H1 (cell line): ENCODE data around the gene POLR1H. TPM values are rescaled to one million over a fixed set of nuclear protein-coding genes. Genes with fewer than 3 reads are reported as not detected.

Source experiments
- CTCF ChIA-PET: fragments of 300-600 bp; sonication (Branson Sonifier 250); formaldehyde crosslinking; loops from one replicate; lab custom pipeline; 2021; ENCODE audit not compliant: partially characterized antibody; lab: Charles Lee
- POLR2A ChIA-PET: fragments of 300-600 bp; sonication (Branson Sonifier 250); formaldehyde crosslinking; loops from one replicate; lab custom pipeline; 2021; ENCODE audit warnings: inconsistent platforms; ENCODE audit not compliant: partially characterized antibody; lab: Charles Lee
- DNase-seq, 2 experiments: peaks; one replicate each; pipeline versions ENCODE4 v3.0.0 to v3.0.0-alpha.2; 2010 to 2022; ENCODE audit warnings: low spot score in 2 of 2, low read depth in 1 of 2, mixed read lengths in 1 of 2
- FAIRE-seq: peaks from 2 replicates; lab custom pipeline; 2011; peaks lifted over from hg19 to GRCh38; lab: Jason Lieb, UNC
- H2AFZ ChIP-seq: 2 replicates; pipeline ENCODE4 v1.8.1; 2012; ENCODE audit warnings: low read length, inconsistent platforms
- H2AK5ac ChIP-seq: 2 replicates; pipeline ENCODE4 v1.6.1; 2013; ENCODE audit warnings: low read depth, low read length
- H2BK120ac ChIP-seq: replicated peaks from 2 replicates; pipeline ENCODE3; 2013; ENCODE audit warnings: low read depth, low read length, inconsistent platforms
- H2BK12ac ChIP-seq: 2 replicates; pipeline ENCODE4 v1.6.1; 2013; ENCODE audit warnings: low read depth, low read length
- H2BK15ac ChIP-seq: 2 replicates; pipeline ENCODE4 v1.6.1; 2013; ENCODE audit warnings: low read length
- H2BK20ac ChIP-seq: 2 replicates; pipeline ENCODE4 v1.6.1; 2013; ENCODE audit warnings: low read length
- H2BK5ac ChIP-seq: 2 replicates; pipeline ENCODE4 v1.6.1; 2013; ENCODE audit warnings: low read depth, low read length
- H3K14ac ChIP-seq: 2 replicates; pipeline ENCODE4 v1.6.1; 2013; ENCODE audit warnings: inconsistent platforms; ENCODE audit not compliant: insufficient read length
- H3K18ac ChIP-seq: 2 replicates; pipeline ENCODE4 v1.6.1; 2013; ENCODE audit warnings: low read length; ENCODE audit errors: extremely low read depth
- H3K23ac ChIP-seq: 2 replicates; pipeline ENCODE4 v1.6.1; 2013; ENCODE audit warnings: inconsistent platforms; ENCODE audit not compliant: insufficient read length
- H3K23me2 ChIP-seq: 2 replicates; pipeline ENCODE4 v1.6.1; 2013; ENCODE audit warnings: low read depth, low read length
- H3K27ac ChIP-seq: 2 replicates; pipeline ENCODE4 v1.6.1; 2011; ENCODE audit warnings: low read depth, low read length, inconsistent platforms
- H3K27me3 ChIP-seq, 4 experiments: replicated peaks in 1 of 4; 1 replicate in 1 of 4; 2 replicates in 3 of 4; pipeline versions ENCODE4 v1.6.1 to v1.8.1; 2011 to 2013; ENCODE audit warnings: low read length in 3 of 4, mild to moderate bottlenecking in 3 of 4, inconsistent platforms in 2 of 4, mixed read lengths in 2 of 4, moderate library complexity in 1 of 4; ENCODE audit not compliant: control insufficient read depth in 3 of 4, insufficient read depth in 3 of 4; ENCODE audit errors: extremely low read depth in 1 of 4
- H3K36me3 ChIP-seq, 4 experiments: 2 replicates each; pipeline versions ENCODE4 v1.6.1 to v1.8.1; 2011 to 2013; ENCODE audit warnings: mild to moderate bottlenecking in 4 of 4, low read length in 3 of 4, moderate library complexity in 2 of 4, control low read depth in 1 of 4, inconsistent platforms in 1 of 4; ENCODE audit not compliant: insufficient read depth in 4 of 4, control insufficient read depth in 2 of 4
- H3K4ac ChIP-seq: replicated peaks from 2 replicates; pipeline ENCODE3; 2013; ENCODE audit warnings: low read length, low read depth, mixed read lengths, inconsistent platforms; ENCODE audit not compliant: insufficient read length
- H3K4me1 ChIP-seq, 4 experiments: replicated peaks in 1 of 4; 1 replicate in 1 of 4; 2 replicates in 3 of 4; pipeline versions ENCODE4 v1.6.1 to v1.8.1; 2011 to 2013; ENCODE audit warnings: low read length in 3 of 4, inconsistent platforms in 2 of 4, mixed read lengths in 1 of 4; ENCODE audit not compliant: insufficient read depth in 4 of 4, control insufficient read depth in 3 of 4
- H3K4me2 ChIP-seq, 2 experiments: 2 replicates each; pipeline versions ENCODE4 v1.6.1 to v1.8.1; 2011 to 2013; ENCODE audit warnings: low read depth in 2 of 2, low read length in 2 of 2, control low read depth in 1 of 2, inconsistent platforms in 1 of 2, mild to moderate bottlenecking in 1 of 2; ENCODE audit not compliant: insufficient read depth in 1 of 2
- H3K4me3 ChIP-seq, 4 experiments: fragments of 200-600, 300-600 bp in 1 of 4; sonication (generic), shearing (Covaris generic), sonication (Bioruptor Twin) in 1 of 4; 2 replicates each; pipeline versions ENCODE4 v1.5.1 to v1.8.1; 2011 to 2016; ENCODE audit warnings: low read length in 4 of 4, low read depth in 3 of 4, control low read depth in 2 of 4, inconsistent platforms in 2 of 4, mild to moderate bottlenecking in 2 of 4, mixed read lengths in 1 of 4, moderate library complexity in 1 of 4; ENCODE audit not compliant: insufficient read depth in 2 of 4; ENCODE audit errors: extremely low read depth in 1 of 4
- H3K56ac ChIP-seq: replicated peaks from 2 replicates; pipeline ENCODE3; 2013; ENCODE audit warnings: low read depth, mild to moderate bottlenecking, mixed read lengths, low read length, inconsistent platforms; ENCODE audit not compliant: insufficient read length
- H3K79me1 ChIP-seq: 2 replicates; pipeline ENCODE4 v1.6.1; 2013; ENCODE audit warnings: low read depth, low read length, control low read depth
- H3K79me2 ChIP-seq, 2 experiments: 2 replicates each; pipeline versions ENCODE4 v1.6.1 to v1.8.1; 2012 to 2013; ENCODE audit warnings: low read length in 2 of 2, mild to moderate bottlenecking in 2 of 2, inconsistent platforms in 1 of 2; ENCODE audit not compliant: insufficient read depth in 2 of 2, control insufficient read depth in 1 of 2
- H3K9ac ChIP-seq, 4 experiments: replicated peaks in 1 of 4; 1 replicate in 1 of 4; 2 replicates in 3 of 4; pipeline versions ENCODE4 v1.6.1 to v1.8.1; 2011 to 2013; ENCODE audit warnings: low read depth in 3 of 4, low read length in 3 of 4, control low read depth in 2 of 4, mild to moderate bottlenecking in 2 of 4, moderate library complexity in 2 of 4, inconsistent platforms in 1 of 4; ENCODE audit errors: extremely low read depth in 1 of 4
- H3K9me3 ChIP-seq, 2 experiments: 2 replicates each; pipeline versions ENCODE4 v1.6.1 to v1.8.1; 2012 to 2013; ENCODE audit warnings: mild to moderate bottlenecking in 2 of 2, moderate library complexity in 2 of 2, control low read depth in 1 of 2, inconsistent platforms in 1 of 2, low read depth in 1 of 2, low read length in 1 of 2, mixed read lengths in 1 of 2; ENCODE audit not compliant: insufficient read depth in 2 of 2
- H4K20me1 ChIP-seq, 2 experiments: replicated peaks in 1 of 2; 2 replicates each; pipeline versions ENCODE3 to v1.8.1; 2011 to 2013; ENCODE audit warnings: inconsistent platforms in 2 of 2, low read length in 2 of 2, mild to moderate bottlenecking in 1 of 2; ENCODE audit not compliant: insufficient read depth in 2 of 2, control insufficient read depth in 1 of 2
- H4K5ac ChIP-seq: 2 replicates; pipeline ENCODE4 v1.6.1; 2013; ENCODE audit warnings: low read length, low read depth, mixed read lengths, inconsistent platforms; ENCODE audit not compliant: insufficient read length
- H4K8ac ChIP-seq: 2 replicates; pipeline ENCODE4 v1.8.0; 2013; ENCODE audit warnings: mild to moderate bottlenecking, moderate library complexity, low read length, inconsistent platforms; ENCODE audit not compliant: insufficient read depth; ENCODE audit errors: extremely low read depth
- H4K91ac ChIP-seq: replicated peaks from 2 replicates; pipeline ENCODE3; 2013; ENCODE audit warnings: low read length, mixed read lengths, inconsistent platforms; ENCODE audit not compliant: insufficient read length
- JUND ChIP-seq: IDR thresholded peaks from 2 replicates; pipeline ENCODE4 v1.6.1; 2011; ENCODE audit warnings: mild to moderate bottlenecking, improper control_type of control experiment, low read length
- PHF8 ChIP-seq: fragments of 200-600 bp; sonication (generic); conservative IDR thresholded peaks from 2 replicates; pipeline ENCODE4 v1.7.1; 2012; ENCODE audit warnings: low read depth, mild to moderate bottlenecking, inconsistent platforms, low read length, moderate library complexity
- WGBS, 2 experiments: shearing (Covaris generic) in 1 of 2; methylation state at CpG; one replicate each; pipeline versions ENCODE4 v1.1.6 to v1.1.7; 2013 to 2015; ENCODE audit warnings: low lambda C conversion rate in 2 of 2, mixed read lengths in 2 of 2, inconsistent platforms in 1 of 2, low coverage in 1 of 2, missing lambda C conversion rate in 1 of 2; ENCODE audit not compliant: insufficient replicate concordance in 2 of 2, insufficient coverage in 1 of 2, insufficient read length in 1 of 2; ENCODE audit errors: extremely low coverage in 1 of 2, missing lambda C conversion rate in 1 of 2; 5-methylcytosine and 5-hydroxymethylcytosine counted together
- polyA plus RNA-seq, 7 experiments: library from polyadenylated mRNA; depleted of rRNA in 3 of 7; stranded (reverse) in 5 of 7; unstranded in 2 of 7; fragments of >200 nt in 5 of 7; fragments of 200-250 nt in 2 of 7; gene quantifications; 1 replicate in 5 of 7; 2 replicates in 1 of 7; 4 replicates in 1 of 7; pipeline versions ENCODE4 v1.2.1 to v1.2.3, GENCODE V29; 2011 to 2013; ENCODE audit warnings: missing spikeins in 2 of 7, mixed read lengths in 2 of 7
- total RNA-seq: library from RNA; stranded (reverse); fragmentation: NEBNext Ultra II Directional; extraction: Animal tissue kit (Norgen Biotek cat#: 25700); gene quantifications from 2 replicates; pipeline ENCODE4 v1.2.1, GENCODE V29; 2021

Gene POLR1H
- total and polyA plus RNA-seq, 2 of the 8 experiments (the other 6 are each of a cell fraction or from before 2014, with no cell fraction given) = 31.5 to 82.2 TPM

GRCh38 chr6:30102414-30102969, 41.4 kb downstream of the POLR1H start:
- Histone ChIP-seq H4K5ac (no peak overlapping the region), H3K4me1 (peaks cover 3 to 15% (median 9%) of the 10 kb centered on the region in 4 experiments; a peak in 6 of 7 replicates), H2BK20ac (no peak overlapping the region), H3K23ac (no peak overlapping the region), H3K27ac (no peak overlapping the region), H2BK5ac (no peak overlapping the region), H3K27me3 (peaks cover 32 to 68% (median 60%) of the 10 kb centered on the region in 4 experiments), H3K79me1 (no peaks in the 10 kb centered on the region), H2BK15ac (no peak overlapping the region), H3K4me2 (peak overlapping the region; percentile 69 to 79), H4K91ac (no peak overlapping the region), H2AFZ (no peak overlapping the region), H3K23me2 (peaks cover 10% of the 10 kb centered on the region), H3K56ac (no peak overlapping the region), H3K18ac (no peak overlapping the region), H3K79me2 (no peaks in the 10 kb centered on the region), H3K9me3 (no peaks in the 10 kb centered on the region), H4K20me1 (no peaks in the 10 kb centered on the region), H2BK120ac (no peak overlapping the region), H2AK5ac (no peak overlapping the region), H3K4ac (no peak overlapping the region), H3K36me3 (no peaks in the 10 kb centered on the region), H3K9ac (no peak overlapping the region), H3K4me3 (peak overlapping the region; percentile 8 to 65 (median 26); a peak in 4 of 8 replicates), H2BK12ac (no peak overlapping the region), H3K14ac (no peak overlapping the region), H4K8ac (no peak overlapping the region)
- TF ChIP-seq PHF8 = 0 out of 2 replicates have a peak, but pooled peaks have one; percentile 8
- no peak for TF ChIP-seq JUND
- ChIA-PET POLR2A (interaction anchor here (0.6 to 2.8 kb wide), 12 partner anchors 10 to 363 kb away, joined by 3 to 17 read pairs (median 5); partner anchors contain the start of genes POLR1H, PPP1R11 and TRIM31), CTCF (interaction anchor here (0.5 to 7.2 kb wide), 38 partner anchors 9 to 247 kb away, joined by 3 to 166 read pairs (median 4); partner anchors contain the start of genes RNF39, TRIM15, TRIM31 and TRIM40)
- WGBS, 2 experiments = 22% methylated on average over 13 of the region's 15 CpGs; no CpG with 5 or more reads in 1 of the 2 experiments
- FAIRE-seq (no peak), DNase-seq (no peak)
